Aortic smooth muscle cell (primary cell): ENCODE data around the gene PTGDR2. TPM values are rescaled to one million over a fixed set of nuclear protein-coding genes. Genes with fewer than 3 reads are reported as not detected.

Source experiments
- total RNA-seq: library from RNA; depleted of rRNA; stranded (reverse); fragments of >200 nt; gene quantifications from 2 replicates; pipeline ENCODE4 v1.2.3, GENCODE V29; 2014

PTGDR2 gene
- 0.06 TPM in 1 of 2 replicates, not detected in the other for total RNA-seq

GRCh38 chr11:60855726-60856633 lies at the start of gene PTGDR2:
Gene PTGDR2 (minus strand): TSS chr11:60855950. CDS start chr11:60853722, 2,228 bp downstream.

DNA sequence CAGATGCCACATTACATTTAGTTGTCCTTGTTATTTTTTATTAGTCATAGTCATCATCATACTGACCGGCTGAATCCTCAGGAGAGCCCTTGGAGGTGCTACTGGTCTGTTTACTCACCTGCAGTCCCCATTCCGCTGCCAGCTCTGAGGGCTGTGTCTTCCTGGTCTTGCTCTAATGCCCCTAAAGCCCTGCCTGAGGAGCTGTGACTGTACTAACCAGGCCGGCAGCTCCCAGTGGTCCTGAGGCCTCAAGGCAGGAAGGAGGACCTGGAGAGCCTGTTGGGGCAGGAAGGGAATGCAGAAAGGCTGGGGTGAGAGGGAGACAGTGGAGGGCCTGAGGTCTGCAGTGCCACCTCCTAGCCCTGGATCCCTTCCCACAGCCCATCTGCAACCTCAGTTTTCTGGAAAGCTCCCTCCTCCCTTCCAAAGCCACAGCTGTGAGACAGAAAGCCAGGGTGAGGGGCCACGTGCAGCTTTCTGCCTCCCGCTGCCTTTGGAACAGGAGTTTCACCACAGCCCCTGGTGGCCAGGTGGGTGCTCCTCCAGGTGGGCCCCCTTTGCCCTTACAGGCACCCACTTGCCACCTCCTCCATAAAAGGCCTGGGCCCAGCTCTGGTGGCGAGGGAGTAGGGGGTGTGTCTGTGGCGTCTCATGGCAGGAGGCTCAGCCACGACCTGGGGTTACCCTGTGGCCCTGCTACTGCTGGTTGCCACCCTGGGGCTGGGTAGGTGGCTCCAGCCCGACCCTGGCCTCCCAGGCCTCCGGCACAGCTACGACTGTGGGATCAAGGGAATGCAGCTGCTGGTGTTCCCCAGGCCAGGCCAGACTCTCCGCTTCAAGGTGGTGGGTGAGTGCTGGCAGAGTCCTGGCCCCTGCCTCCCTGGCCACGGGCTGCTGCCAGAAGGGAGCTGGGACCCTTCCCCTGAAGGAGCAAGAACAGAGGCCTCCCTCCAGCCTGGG lies 11.4 kb upstream of the PTGDR2 start, which contains the start of gene ZP1:
TSS of gene ZP1 (plus strand) at position 632 of the 960 bp plus-strand sequence. CDS start at position 652, 20 bp downstream.

GRCh38 chr11:60841797-60842667 lies 13.7 kb downstream of the PTGDR2 start, which contains the start of gene CCDC86:
Gene CCDC86 (plus strand): TSS chr11:60842113. CDS start chr11:60842125, 12 bp downstream.

Other genes starting within 250 kb of the PTGDR2 start
- gene MS4A8, start 156.3 kb downstream of the PTGDR2 start, total RNA-seq: not detected in 2 replicates
- gene MS4A18, start 131.2 kb downstream of the PTGDR2 start, total RNA-seq: not detected in 2 replicates
- gene MS4A15, start 99.1 kb downstream of the PTGDR2 start, total RNA-seq: not detected in 2 replicates
- gene MS4A10, start 70.6 kb downstream of the PTGDR2 start, total RNA-seq: not detected in 2 replicates
- gene CCDC86, start 13.8 kb downstream of the PTGDR2 start, total RNA-seq: 5.7 and 6.6 TPM in 2 replicates
- gene ZP1, start 11.6 kb upstream of the PTGDR2 start, total RNA-seq: not detected in 2 replicates
- 28.5 and 34.5 TPM in 2 replicates for gene PRPF19, start 50.6 kb upstream of the PTGDR2 start, total RNA-seq
- 31.3 and 34.7 TPM in 2 replicates for gene TMEM109, start 58.2 kb upstream of the PTGDR2 start, total RNA-seq
- gene TMEM132A, start 68.5 kb upstream of the PTGDR2 start, total RNA-seq: 5.5 and 5.6 TPM in 2 replicates
- gene SLC15A3, start 96.2 kb upstream of the PTGDR2 start, total RNA-seq: 7.5 and 9.1 TPM in 2 replicates
- under 0.01 TPM in 1 of 2 replicates, not detected in the other for gene CD6, start 115.7 kb upstream of the PTGDR2 start, total RNA-seq
- not detected in 2 replicates for gene CD5, start 246.5 kb upstream of the PTGDR2 start, total RNA-seq